Astrocyte (in vitro differentiated cells and primary cell): Measurements from ENCODE around the gene RNF223.

Experiments used
- CTCF ChIP-seq: IDR thresholded peaks from 2 replicates; pipeline ENCODE4 v1.5.1; 2011; ENCODE audit warnings: low read depth, mild to moderate bottlenecking, inconsistent platforms, low read length, moderate library complexity; ENCODE audit not compliant: insufficient read depth
- EZH2 ChIP-seq: IDR thresholded peaks from 2 replicates; pipeline ENCODE4 v1.6.1; 2012; ENCODE audit warnings: mild to moderate bottlenecking, low read length, inconsistent platforms; ENCODE audit not compliant: insufficient read depth

- no peak for TF ChIP-seq CTCF
- no peak for TF ChIP-seq EZH2
These were observed 46.9 kb upstream of the RNF223 start for GRCh38 chr1:1120866-1121591.
